Testis (tissue), 2 donors: ENCODE measurements around the gene NANS.

ENCODE experiments used
- CTCF ChIP-seq, 3 experiments: fragments of 450-650 bp in 2 of 3; fragments of 200-600 bp in 1 of 3; sonication (generic) in 1 of 3; IDR thresholded peaks; one replicate each; pipeline ENCODE4 v1.5.1; 2016 to 2019; ENCODE audit warnings: antibody characterized with exemption in 3 of 3, mild to moderate bottlenecking in 2 of 3, moderate library complexity in 1 of 3
- POLR2A ChIP-seq: fragments of 450-650 bp; IDR thresholded peaks from one replicate; pipeline ENCODE4 v1.6.1; 2017; ENCODE audit warnings: antibody characterized with exemption, mild to moderate bottlenecking, moderate library complexity

- no peak for TF ChIP-seq CTCF (IDR thresholded peaks at IDR 0.05)
- no peak for TF ChIP-seq POLR2A
Observed at GRCh38 chr9:98078895-98079294, 22.4 kb downstream of the NANS start.
